ENCODE results near the gene DYNLT1. TPM values are rescaled to one million over a fixed set of nuclear protein-coding genes. Genes with fewer than 3 reads are reported as not detected.

Gene DYNLT1
- total and polyA plus RNA-seq, 9 of the 15 experiments (the other 6 are each of a cell fraction or from before 2014, with no cell fraction given), result 42.2 to 583 (median 127) TPM

DNA sequence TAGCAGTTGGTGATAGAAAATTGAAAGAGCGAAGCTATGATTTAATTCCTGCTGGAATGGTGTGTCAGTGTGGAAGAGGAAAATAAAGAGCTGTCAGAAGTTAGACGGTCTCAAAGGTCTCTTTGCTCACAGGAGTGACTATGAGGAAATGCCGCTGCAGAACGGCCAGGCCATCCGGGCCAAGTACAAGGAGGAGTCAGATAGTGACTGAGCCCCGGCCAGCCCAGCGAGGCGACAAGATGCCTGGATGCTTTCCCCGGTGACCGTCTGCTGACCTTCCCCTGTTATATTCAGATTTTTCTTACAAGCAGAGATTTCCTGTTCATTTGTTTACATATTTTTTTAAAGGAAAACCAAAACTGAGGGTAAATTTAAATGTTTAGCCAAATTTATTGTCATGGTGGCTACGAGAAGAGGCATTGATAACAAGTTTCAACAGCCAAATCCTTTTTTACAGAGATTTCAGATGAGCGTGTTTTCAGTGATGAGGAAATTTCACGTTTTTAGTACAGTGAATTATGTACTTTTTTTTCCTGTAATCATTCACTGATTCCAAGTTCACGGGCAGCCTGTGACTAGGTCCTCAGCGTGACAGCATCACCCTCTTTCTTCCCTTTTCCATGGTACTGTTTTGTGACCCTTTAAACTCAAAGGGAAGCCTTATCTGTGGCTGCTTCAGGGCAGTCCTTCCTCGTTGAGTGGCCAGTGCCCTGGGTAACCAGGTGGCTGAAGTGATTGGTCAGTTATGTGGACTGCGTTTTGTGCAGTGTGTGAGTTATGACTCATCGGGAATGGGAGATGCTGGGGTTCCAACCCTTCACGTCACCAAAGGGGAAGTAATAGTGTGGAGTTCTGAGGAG, 12.6 kb downstream of the DYNLT1 start:
- FAIRE-seq (peak; percentile 97), ATAC-seq (peak; percentile 89), DNase-seq (ENCODE audit: extremely low read depth in 1 of 4, low spot score in 3 of 4) (peak; percentile 80 to 90 (median 86))
- Histone ChIP-seq H3K9ac (ENCODE audit: insufficient read depth in 1 of 2, low read depth in 2 of 2, low read length in 2 of 2) (peak overlapping the region in 1 of 2 experiments; percentile 59; a peak in 2 of 4 replicates), H3K9me3 (replicated peaks; ENCODE audit: control insufficient read depth, insufficient read depth, low read depth, low read length) (no peaks in the 10 kb centered on the region), H3K27ac (ENCODE audit: extremely low read depth, low read depth, low read length) (peak overlapping the region; percentile 51; the same call in 2 of the 3 replicates), H3K4me1 (replicated peaks in 1 of 2; ENCODE audit: control insufficient read depth in 2 of 2, insufficient read depth in 2 of 2, low read length in 2 of 2) (peaks cover 17 to 21% of the 10 kb centered on the region in 2 experiments), H3K4me3 (no peak overlapping the region), H3K79me2 (ENCODE audit: control insufficient read depth, insufficient read depth, low read length) (no peaks in the 10 kb centered on the region), H2AFZ (ENCODE audit: low read depth, low read length) (no peak overlapping the region), H3K27me3 (ENCODE audit: control insufficient read depth in 2 of 2, insufficient read depth in 2 of 2, low read length in 2 of 2) (no peaks in the 10 kb centered on the region), H3K9me1 (ENCODE audit: control insufficient read depth, insufficient read depth, low read length) (no peaks in the 10 kb centered on the region), H3K36me3 (ENCODE audit: control insufficient read depth, insufficient read depth, low read length) (peaks cover 93% of the 10 kb centered on the region), H4K20me1 (replicated peaks; ENCODE audit: control insufficient read depth, insufficient read depth, low read length) (peaks cover 12% of the 10 kb centered on the region), H3K4me2 (ENCODE audit: insufficient read depth, low read length) (peak overlapping the region; percentile 39)
- ChIA-PET POLR2A (interaction anchor here (1.0 kb wide), 2 partner anchors 13 to 16 kb away, joined by 3 to 4 read pairs; partner anchors contain the start of gene DYNLT1), CTCF (ENCODE audit: low intra/inter-chr PET ratio) (no interaction called here)
- 31% methylated on average over 19 of the region's 19 CpGs for WGBS (ENCODE audit: insufficient coverage, low coverage, missing lambda C conversion rate)
- no TSS peak for BruUV-seq (replicated peaks)
- in situ Hi-C loops (cut with MboI), result no loop called here
- intact Hi-C loops (cut with micrococcal nuclease), result no loop called here
- TF ChIP-seq C11orf30 (IDR thresholded peaks at IDR 0.05; ENCODE audit: low read depth), result peak; percentile 73
- TF ChIP-seq HIVEP1 (CRISPR knock-in tag; IDR thresholded peaks at IDR 0.05), result no peak
- TF ChIP-seq, protein P1, sequence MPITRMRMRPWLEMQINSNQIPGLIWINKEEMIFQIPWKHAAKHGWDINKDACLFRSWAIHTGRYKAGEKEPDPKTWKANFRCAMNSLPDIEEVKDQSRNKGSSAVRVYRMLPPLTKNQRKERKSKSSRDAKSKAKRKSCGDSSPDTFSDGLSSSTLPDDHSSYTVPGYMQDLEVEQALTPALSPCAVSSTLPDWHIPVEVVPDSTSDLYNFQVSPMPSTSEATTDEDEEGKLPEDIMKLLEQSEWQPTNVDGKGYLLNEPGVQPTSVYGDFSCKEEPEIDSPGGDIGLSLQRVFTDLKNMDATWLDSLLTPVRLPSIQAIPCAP (CRISPR knock-in tag; IDR thresholded peaks at IDR 0.05; ENCODE audit: borderline replicate concordance), result no peak
- TF ChIP-seq, protein P2, sequence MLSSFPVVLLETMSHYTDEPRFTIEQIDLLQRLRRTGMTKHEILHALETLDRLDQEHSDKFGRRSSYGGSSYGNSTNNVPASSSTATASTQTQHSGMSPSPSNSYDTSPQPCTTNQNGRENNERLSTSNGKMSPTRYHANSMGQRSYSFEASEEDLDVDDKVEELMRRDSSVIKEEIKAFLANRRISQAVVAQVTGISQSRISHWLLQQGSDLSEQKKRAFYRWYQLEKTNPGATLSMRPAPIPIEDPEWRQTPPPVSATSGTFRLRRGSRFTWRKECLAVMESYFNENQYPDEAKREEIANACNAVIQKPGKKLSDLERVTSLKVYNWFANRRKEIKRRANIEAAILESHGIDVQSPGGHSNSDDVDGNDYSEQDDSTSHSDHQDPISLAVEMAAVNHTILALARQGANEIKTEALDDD (IDR thresholded peaks at IDR 0.05), result peak; percentile 92
- peak; percentile 99 for TF ChIP-seq FOSL1 (tag; conservative IDR thresholded peaks at IDR 0.05)
- TF ChIP-seq ZNF778 (CRISPR knock-in tag; IDR thresholded peaks at IDR 0.05), result no peak
- TF ChIP-seq, protein P3, sequence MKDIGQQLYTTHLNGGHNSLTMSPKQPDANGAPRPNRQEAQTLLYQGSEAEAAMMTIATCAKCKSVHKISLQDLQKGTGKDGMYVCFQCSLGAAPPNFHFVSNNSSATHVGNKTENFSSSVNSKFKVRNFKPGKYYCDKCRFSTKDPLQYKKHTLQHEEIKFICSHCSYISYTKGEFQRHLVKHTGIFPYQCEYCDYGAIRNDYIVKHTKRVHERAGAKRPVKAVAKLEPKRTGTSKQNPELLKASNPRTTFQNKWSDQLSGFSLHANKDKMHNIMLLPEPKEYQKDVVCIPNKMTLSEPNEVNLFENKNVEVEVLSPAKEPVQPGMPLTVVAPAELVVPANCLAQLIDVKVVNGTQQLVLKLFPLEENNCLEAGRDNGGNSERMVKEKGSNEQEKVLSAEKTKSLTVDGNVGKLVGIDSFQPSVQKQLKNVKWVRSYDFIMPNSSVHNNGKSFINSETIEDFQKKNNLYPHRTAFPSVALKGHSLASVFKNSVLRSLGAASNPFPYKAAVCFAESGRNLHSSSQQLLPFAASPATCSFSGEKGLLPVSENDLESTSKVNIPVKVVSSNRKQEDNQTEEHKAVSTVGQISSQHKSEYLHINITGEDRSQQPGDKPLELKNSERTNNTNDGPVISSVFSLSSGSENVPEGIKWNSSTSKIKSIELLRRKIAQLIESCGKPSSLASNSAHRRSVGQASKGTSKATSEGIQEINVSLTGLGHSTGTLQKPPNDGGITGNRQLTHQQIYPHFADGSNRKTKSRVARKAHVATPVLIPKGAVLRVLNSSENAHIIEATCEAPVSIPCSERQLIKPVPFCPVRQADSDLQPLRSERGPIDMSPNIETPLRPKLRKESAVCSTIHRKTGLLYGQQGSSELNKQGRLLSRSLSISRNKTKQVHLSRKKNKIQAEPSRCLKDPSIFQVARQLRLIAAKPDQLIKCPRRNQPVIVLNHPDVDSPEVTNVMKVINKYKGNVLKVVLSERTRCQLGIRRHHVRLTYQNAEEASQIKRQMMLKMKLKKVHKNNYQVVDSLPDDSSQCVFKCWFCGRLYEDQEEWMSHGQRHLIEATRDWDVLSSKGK (CRISPR knock-in tag; IDR thresholded peaks at IDR 0.05), result no peak
- peak; percentile 85 for TF ChIP-seq CBFA2T3 (IDR thresholded peaks at IDR 0.05)
- TF ChIP-seq SMARCB1 (IDR thresholded peaks at IDR 0.05; ENCODE audit: insufficient read length, low read depth), result no peak
- TF ChIP-seq, protein P4, sequence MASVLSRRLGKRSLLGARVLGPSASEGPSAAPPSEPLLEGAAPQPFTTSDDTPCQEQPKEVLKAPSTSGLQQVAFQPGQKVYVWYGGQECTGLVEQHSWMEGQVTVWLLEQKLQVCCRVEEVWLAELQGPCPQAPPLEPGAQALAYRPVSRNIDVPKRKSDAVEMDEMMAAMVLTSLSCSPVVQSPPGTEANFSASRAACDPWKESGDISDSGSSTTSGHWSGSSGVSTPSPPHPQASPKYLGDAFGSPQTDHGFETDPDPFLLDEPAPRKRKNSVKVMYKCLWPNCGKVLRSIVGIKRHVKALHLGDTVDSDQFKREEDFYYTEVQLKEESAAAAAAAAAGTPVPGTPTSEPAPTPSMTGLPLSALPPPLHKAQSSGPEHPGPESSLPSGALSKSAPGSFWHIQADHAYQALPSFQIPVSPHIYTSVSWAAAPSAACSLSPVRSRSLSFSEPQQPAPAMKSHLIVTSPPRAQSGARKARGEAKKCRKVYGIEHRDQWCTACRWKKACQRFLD (CRISPR knock-in tag; IDR thresholded peaks at IDR 0.05), result 0 out of 2 replicates have a peak, but pooled peaks have one; percentile 60
- TF ChIP-seq, protein P5, sequence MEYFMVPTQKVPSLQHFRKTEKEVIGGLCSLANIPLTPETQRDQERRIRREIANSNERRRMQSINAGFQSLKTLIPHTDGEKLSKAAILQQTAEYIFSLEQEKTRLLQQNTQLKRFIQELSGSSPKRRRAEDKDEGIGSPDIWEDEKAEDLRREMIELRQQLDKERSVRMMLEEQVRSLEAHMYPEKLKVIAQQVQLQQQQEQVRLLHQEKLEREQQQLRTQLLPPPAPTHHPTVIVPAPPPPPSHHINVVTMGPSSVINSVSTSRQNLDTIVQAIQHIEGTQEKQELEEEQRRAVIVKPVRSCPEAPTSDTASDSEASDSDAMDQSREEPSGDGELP (CRISPR knock-in tag; IDR thresholded peaks at IDR 0.05; ENCODE audit: borderline replicate concordance), result peak; percentile 59; the same call in 1 of the 2 replicates
- TF ChIP-seq JUNB (CRISPR knock-in tag; conservative IDR thresholded peaks at IDR 0.05), result peak; percentile 95
- peak; percentile 86 for TF ChIP-seq SMARCE1 (IDR thresholded peaks at IDR 0.05)
